ENCODE results near the gene CCND2. TPM values are rescaled to one million over a fixed set of nuclear protein-coding genes. Genes with fewer than 3 reads are reported as not detected.

Gene CCND2
- total RNA-seq, 1 experiment from 2014 or later = 0.09 TPM

- Histone ChIP-seq H3K4me2 (no peak overlapping the region), H3F3A (ENCODE audit: insufficient read depth, low read depth) (no peaks in the 10 kb centered on the region), H3K27me3 (ENCODE audit: insufficient read depth, low read depth) (peaks cover 97% of the 10 kb centered on the region), H3K27ac (no peak overlapping the region), H4K20me1 (ENCODE audit: insufficient read depth) (no peaks in the 10 kb centered on the region), H3K79me2 (ENCODE audit: low read depth) (no peaks in the 10 kb centered on the region), H2AFZ (no peak overlapping the region), H3K36me3 (ENCODE audit: low read depth) (no peaks in the 10 kb centered on the region), H3K4me3 (no peak overlapping the region), H3K9me2 (ENCODE audit: insufficient read depth) (no peaks in the 10 kb centered on the region), H3K4me1 (replicated peaks; ENCODE audit: insufficient read depth) (no peaks in the 10 kb centered on the region), H3K9me3 (ENCODE audit: insufficient read depth, low read depth) (no peaks in the 10 kb centered on the region)
- ChIA-PET POLR2A (ENCODE audit: unreplicated experiment) (interaction anchor here (0.6 kb wide), 1 partner anchor 256 kb away, joined by 3 read pairs; no protein-coding TSS in a partner anchor), CTCF (no interaction called here)
- intact Hi-C loops (cut with micrococcal nuclease; ENCODE audit: unreplicated experiment) = no loop called here
- no TSS peak for BruUV-seq (replicated peaks)
- DNase-seq = peak in 1 of 2 experiments; percentile 12
- TF ChIP-seq EZH2 (IDR thresholded peaks at IDR 0.05; ENCODE audit: low read depth) = no peak
- no peak for TF ChIP-seq CTCF (conservative IDR thresholded peaks at IDR 0.05)
Measured at GRCh38 chr12:4230526-4230925, 43.0 kb upstream of the CCND2 start.

GRCh38 chr12:4238577-4238976 is 35.0 kb upstream of the CCND2 start:
- no peaks in the 10 kb centered on the region for H3K9me2 ChIP-seq (ENCODE audit: insufficient read depth)
- CTCF ChIA-PET = no interaction called here
- H3K36me3 ChIP-seq (ENCODE audit: low read depth) = no peaks in the 10 kb centered on the region
- no peaks in the 10 kb centered on the region for H3K79me2 ChIP-seq (ENCODE audit: low read depth)
- H2AFZ ChIP-seq = no peak overlapping the region
- DNase-seq = no peak
- peaks cover 65% of the 10 kb centered on the region for H3K27me3 ChIP-seq (ENCODE audit: insufficient read depth, low read depth)
- no peaks in the 10 kb centered on the region for H3F3A ChIP-seq (ENCODE audit: insufficient read depth, low read depth)
- intact Hi-C loops (cut with micrococcal nuclease; ENCODE audit: unreplicated experiment) = no loop called here
- H3K4me1 ChIP-seq (replicated peaks; ENCODE audit: insufficient read depth) = no peaks in the 10 kb centered on the region
- POLR2A ChIA-PET (ENCODE audit: unreplicated experiment) = no interaction called here
- H3K9me3 ChIP-seq (ENCODE audit: insufficient read depth, low read depth) = no peaks in the 10 kb centered on the region
- H4K20me1 ChIP-seq (ENCODE audit: insufficient read depth) = no peaks in the 10 kb centered on the region
- H3K4me3 ChIP-seq = no peak overlapping the region
- H3K4me2 ChIP-seq = no peak overlapping the region
- TF ChIP-seq CTCF (conservative IDR thresholded peaks at IDR 0.05) (no peak), EZH2 (IDR thresholded peaks at IDR 0.05; ENCODE audit: low read depth) (no peak)
- BruUV-seq (replicated peaks) = no TSS peak
- no peak overlapping the region for H3K27ac ChIP-seq

- POLR2A ChIA-PET (ENCODE audit: unreplicated experiment) = no interaction called here
- Histone ChIP-seq H3K4me3 (no peak overlapping the region), H3K79me2 (ENCODE audit: low read depth) (no peaks in the 10 kb centered on the region), H3F3A (ENCODE audit: insufficient read depth, low read depth) (no peaks in the 10 kb centered on the region), H3K27ac (no peak overlapping the region), H2AFZ (no peak overlapping the region), H3K4me1 (replicated peaks; ENCODE audit: insufficient read depth) (no peaks in the 10 kb centered on the region), H4K20me1 (ENCODE audit: insufficient read depth) (no peaks in the 10 kb centered on the region), H3K36me3 (ENCODE audit: low read depth) (no peaks in the 10 kb centered on the region), H3K27me3 (ENCODE audit: insufficient read depth, low read depth) (peaks cover 63% of the 10 kb centered on the region), H3K9me3 (ENCODE audit: insufficient read depth, low read depth) (no peaks in the 10 kb centered on the region), H3K9me2 (ENCODE audit: insufficient read depth) (no peaks in the 10 kb centered on the region), H3K4me2 (no peak overlapping the region)
- TF ChIP-seq EZH2 (IDR thresholded peaks at IDR 0.05; ENCODE audit: low read depth) = no peak
- TF ChIP-seq CTCF (conservative IDR thresholded peaks at IDR 0.05) = no peak
- intact Hi-C loops (cut with micrococcal nuclease; ENCODE audit: unreplicated experiment) = no loop called here
- CTCF ChIA-PET = no interaction called here
- no TSS peak for BruUV-seq (replicated peaks)
- no peak for DNase-seq
Measured at GRCh38 chr12:4239746-4240145, 33.8 kb upstream of the CCND2 start.
